Measurements from ENCODE around the gene EXOC2. TPM values are rescaled to one million over a fixed set of nuclear protein-coding genes. Genes with fewer than 3 reads are reported as not detected.

EXOC2 gene
- total RNA-seq, 1 donor from 2014 or later, result 46.5 TPM

DNA sequence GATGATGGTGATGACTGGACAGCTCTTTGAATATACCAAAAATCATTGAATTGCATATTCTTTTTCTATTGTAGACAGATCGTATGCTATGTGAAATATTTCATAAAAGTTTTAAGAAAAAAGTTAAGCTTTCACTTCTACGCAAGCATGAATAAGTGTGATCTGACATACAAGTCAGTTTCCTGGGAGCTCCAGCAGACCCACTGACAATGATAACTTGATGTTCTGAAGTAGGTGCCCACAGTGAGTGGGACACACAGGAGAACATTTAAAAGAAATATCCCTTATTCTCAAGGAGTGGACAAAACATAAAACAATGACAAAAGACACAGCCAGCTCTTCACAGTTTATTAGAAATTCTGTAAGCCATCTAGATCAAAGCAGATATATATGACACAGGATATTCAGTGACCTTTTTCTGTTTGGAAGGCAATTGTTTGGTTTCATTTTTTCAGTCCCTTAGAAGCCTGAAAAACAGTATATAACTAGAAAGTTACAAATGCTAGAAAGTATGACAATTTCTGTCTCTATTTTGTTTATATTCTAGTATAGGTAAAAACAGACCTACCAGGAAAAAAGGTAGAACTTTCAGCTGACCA lies 200.0 kb downstream of the EXOC2 start:
- Histone ChIP-seq H3K9ac (no peak overlapping the region), H3K27me3 (no peaks in the 10 kb centered on the region), H3K36me3 (peaks cover 8% of the 10 kb centered on the region), H3K79me2 (ENCODE audit: low read depth) (no peaks in the 10 kb centered on the region), H3K4me2 (no peak overlapping the region), H2AFZ (replicated peaks) (no peak overlapping the region), H3K4me1 (no peaks in the 10 kb centered on the region), H4K20me1 (ENCODE audit: low read depth) (no peaks in the 10 kb centered on the region), H3K27ac (no peak overlapping the region), H3K9me3 (ENCODE audit: low read depth) (no peaks in the 10 kb centered on the region), H3F3A (ENCODE audit: low read depth) (no peaks in the 10 kb centered on the region), H3K4me3 (no peak overlapping the region)
- TF ChIP-seq CTCF (IDR thresholded peaks at IDR 0.05), result no peak
- TF ChIP-seq EZH2 (IDR thresholded peaks at IDR 0.05), result no peak
- no peak for TF ChIP-seq EZH2phosphoT487 (IDR thresholded peaks at IDR 0.05)
- no peak for DNase-seq (ENCODE audit: low spot score)
- peaks cover 23% of the 10 kb centered on the region for H3K36me3 Mint-ChIP-seq
- no peaks in the 10 kb centered on the region for H3K27me3 Mint-ChIP-seq (ENCODE audit: insufficient read depth, low read depth)
- no peak overlapping the region for H3K27ac Mint-ChIP-seq
- H3K4me3 Mint-ChIP-seq, result no peak overlapping the region
- peaks cover 5% of the 10 kb centered on the region for H3K9me3 Mint-ChIP-seq
- H3K4me1 Mint-ChIP-seq, result peaks cover 8% of the 10 kb centered on the region

- Histone ChIP-seq H2AFZ (replicated peaks) (no peak overlapping the region), H3K9ac (no peak overlapping the region), H3K79me2 (ENCODE audit: low read depth) (no peaks in the 10 kb centered on the region), H3K9me3 (ENCODE audit: low read depth) (no peaks in the 10 kb centered on the region), H3K36me3 (peaks cover 8% of the 10 kb centered on the region), H3K4me2 (no peak overlapping the region), H3K4me3 (no peak overlapping the region), H3F3A (ENCODE audit: low read depth) (no peaks in the 10 kb centered on the region), H3K27ac (no peak overlapping the region), H3K4me1 (no peaks in the 10 kb centered on the region), H4K20me1 (ENCODE audit: low read depth) (no peaks in the 10 kb centered on the region), H3K27me3 (no peaks in the 10 kb centered on the region)
- H3K4me3 Mint-ChIP-seq, result no peak overlapping the region
- H3K9me3 Mint-ChIP-seq, result peaks cover 5% of the 10 kb centered on the region
- no peak for TF ChIP-seq CTCF (IDR thresholded peaks at IDR 0.05)
- no peak for TF ChIP-seq EZH2 (IDR thresholded peaks at IDR 0.05)
- no peak for TF ChIP-seq EZH2phosphoT487 (IDR thresholded peaks at IDR 0.05)
- H3K4me1 Mint-ChIP-seq, result peaks cover 8% of the 10 kb centered on the region
- no peak overlapping the region for H3K27ac Mint-ChIP-seq
- peaks cover 26% of the 10 kb centered on the region for H3K36me3 Mint-ChIP-seq
- H3K27me3 Mint-ChIP-seq (ENCODE audit: insufficient read depth, low read depth), result no peaks in the 10 kb centered on the region
- no peak for DNase-seq (ENCODE audit: low spot score)
Observed at GRCh38 chr6:492178-492577, 200.8 kb downstream of the EXOC2 start.

GRCh38 chr6:491233-491632 lies 201.7 kb downstream of the EXOC2 start:
- H3K36me3 ChIP-seq, result peaks cover 8% of the 10 kb centered on the region
- H3K36me3 Mint-ChIP-seq, result peaks cover 29% of the 10 kb centered on the region
- no peaks in the 10 kb centered on the region for H4K20me1 ChIP-seq (ENCODE audit: low read depth)
- no peaks in the 10 kb centered on the region for H3F3A ChIP-seq (ENCODE audit: low read depth)
- no peak overlapping the region for H3K4me3 ChIP-seq
- H3K4me2 ChIP-seq, result no peak overlapping the region
- H3K27me3 Mint-ChIP-seq (ENCODE audit: insufficient read depth, low read depth), result no peaks in the 10 kb centered on the region
- H3K9ac ChIP-seq, result no peak overlapping the region
- no peaks in the 10 kb centered on the region for H3K27me3 ChIP-seq
- no peaks in the 10 kb centered on the region for H3K9me3 ChIP-seq (ENCODE audit: low read depth)
- TF ChIP-seq CTCF (IDR thresholded peaks at IDR 0.05), result no peak
- TF ChIP-seq EZH2phosphoT487 (IDR thresholded peaks at IDR 0.05), result no peak
- TF ChIP-seq EZH2 (IDR thresholded peaks at IDR 0.05), result no peak
- peaks cover 8% of the 10 kb centered on the region for H3K4me1 Mint-ChIP-seq
- H2AFZ ChIP-seq (replicated peaks), result no peak overlapping the region
- H3K4me3 Mint-ChIP-seq, result no peak overlapping the region
- H3K27ac ChIP-seq, result no peak overlapping the region
- no peaks in the 10 kb centered on the region for H3K4me1 ChIP-seq
- no peak for DNase-seq (ENCODE audit: low spot score)
- peaks cover 5% of the 10 kb centered on the region for H3K9me3 Mint-ChIP-seq
- H3K27ac Mint-ChIP-seq, result no peak overlapping the region
- H3K79me2 ChIP-seq (ENCODE audit: low read depth), result no peaks in the 10 kb centered on the region
